Gastroesophageal sphincter (tissue), 4 donors: ENCODE measurements around the gene ODF2. TPM values are rescaled to one million over a fixed set of nuclear protein-coding genes. Genes with fewer than 3 reads are reported as not detected.

ENCODE experiments used
- ATAC-seq: fragments of 150-250 bp; one replicate; pipeline ENCODE4 v1.9.1; 2016; ENCODE audit warnings: mild to moderate bottlenecking, moderate library complexity
- H3K27ac ChIP-seq, 4 donors: fragments of 200-600 bp; sonication (generic) in 3 of 4; 1 replicate in 3 of 4; 2 replicates in 1 of 4; pipeline ENCODE4 v1.5.1; 2016 to 2019
- H3K27me3 ChIP-seq: fragments of 200-600 bp; sonication (generic); one replicate; pipeline ENCODE4 v1.5.1; 2019
- H3K36me3 ChIP-seq, 2 donors: fragments of 200-600 bp; sonication (generic); one replicate each; pipeline ENCODE4 v1.5.1; 2019; ENCODE audit warnings: control low read depth in 1 of 2
- H3K4me1 ChIP-seq, 3 donors: fragments of 200-600 bp; sonication (generic); 1 replicate in 2 of 3; 2 replicates in 1 of 3; pipeline ENCODE4 v1.5.1; 2016 to 2019; ENCODE audit warnings: control low read depth in 2 of 3
- H3K4me3 ChIP-seq, 2 donors: fragments of 200-600 bp; sonication (generic); one replicate each; pipeline ENCODE4 v1.5.1; 2019; ENCODE audit warnings: mild to moderate bottlenecking in 1 of 2, moderate library complexity in 1 of 2
- H3K9me3 ChIP-seq, 3 donors: fragments of 200-600 bp; sonication (generic); one replicate each; pipeline ENCODE4 v1.5.1; 2017 to 2019; ENCODE audit warnings: control low read depth in 2 of 3
- EP300 ChIP-seq: sonication (generic); formaldehyde crosslinking; IDR thresholded peaks from one replicate; pipeline ENCODE4 v1.6.1; 2017; ENCODE audit warnings: antibody characterized with exemption, mild to moderate bottlenecking
- POLR2A ChIP-seq, 2 donors: fragments of 450-650 bp; IDR thresholded peaks; one replicate each; pipeline ENCODE4 v1.6.1; 2017; ENCODE audit warnings: antibody characterized with exemption in 2 of 2, mild to moderate bottlenecking in 2 of 2, moderate library complexity in 1 of 2
- POLR2AphosphoS5 ChIP-seq: sonication (generic); formaldehyde crosslinking; IDR thresholded peaks from one replicate; pipeline ENCODE4 v1.6.1; 2017; ENCODE audit warnings: antibody characterized with exemption
- WGBS, 2 donors: methylation state at CpG; one replicate each; pipeline ENCODE4 v1.1.5; 2018; ENCODE audit warnings: low coverage in 1 of 2; 5-methylcytosine and 5-hydroxymethylcytosine counted together
- total RNA-seq, 4 donors: library from RNA; depleted of rRNA; stranded (reverse); fragments of >200 nt; gene quantifications; one replicate each; pipeline ENCODE4 v1.1.0, GENCODE V29; 2016
- TF ChIP-seq, protein P1 (sequence below), 4 experiments: fragments of 200-600 bp in 2 of 4; fragments of 450-650 bp in 2 of 4; sonication (generic) in 1 of 4; IDR thresholded peaks; one replicate each; pipeline ENCODE4 v1.5.1; 2017 to 2019; ENCODE audit warnings: antibody characterized with exemption in 4 of 4, mild to moderate bottlenecking in 2 of 4, moderate library complexity in 2 of 4

ODF2 gene
- total RNA-seq, 4 donors from 2014 or later = 19.7 to 30.1 (median 26.9) TPM

GRCh38 chr9:128475867-128476266 is 20.1 kb downstream of the ODF2 start:
- no peak overlapping the region for H3K27ac ChIP-seq
- ATAC-seq = no peak
- WGBS, 2 donors = 100% methylated on average over 6 to 7 of the region's 7 CpGs
- no peak overlapping the region for H3K4me3 ChIP-seq
- no peak for TF ChIP-seq POLR2AphosphoS5
- TF ChIP-seq, protein P1, sequence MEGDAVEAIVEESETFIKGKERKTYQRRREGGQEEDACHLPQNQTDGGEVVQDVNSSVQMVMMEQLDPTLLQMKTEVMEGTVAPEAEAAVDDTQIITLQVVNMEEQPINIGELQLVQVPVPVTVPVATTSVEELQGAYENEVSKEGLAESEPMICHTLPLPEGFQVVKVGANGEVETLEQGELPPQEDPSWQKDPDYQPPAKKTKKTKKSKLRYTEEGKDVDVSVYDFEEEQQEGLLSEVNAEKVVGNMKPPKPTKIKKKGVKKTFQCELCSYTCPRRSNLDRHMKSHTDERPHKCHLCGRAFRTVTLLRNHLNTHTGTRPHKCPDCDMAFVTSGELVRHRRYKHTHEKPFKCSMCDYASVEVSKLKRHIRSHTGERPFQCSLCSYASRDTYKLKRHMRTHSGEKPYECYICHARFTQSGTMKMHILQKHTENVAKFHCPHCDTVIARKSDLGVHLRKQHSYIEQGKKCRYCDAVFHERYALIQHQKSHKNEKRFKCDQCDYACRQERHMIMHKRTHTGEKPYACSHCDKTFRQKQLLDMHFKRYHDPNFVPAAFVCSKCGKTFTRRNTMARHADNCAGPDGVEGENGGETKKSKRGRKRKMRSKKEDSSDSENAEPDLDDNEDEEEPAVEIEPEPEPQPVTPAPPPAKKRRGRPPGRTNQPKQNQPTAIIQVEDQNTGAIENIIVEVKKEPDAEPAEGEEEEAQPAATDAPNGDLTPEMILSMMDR (IDR thresholded peaks at IDR 0.05) = no peak
- TF ChIP-seq POLR2A (IDR thresholded peaks at IDR 0.05) = no peak
- TF ChIP-seq EP300 = no peak
- H3K36me3 ChIP-seq = peaks cover 0 to 89% of the 10 kb centered on the region in 2 donors
- no peaks in the 10 kb centered on the region for H3K27me3 ChIP-seq
- H3K9me3 ChIP-seq = no peaks in the 10 kb centered on the region
- no peaks in the 10 kb centered on the region for H3K4me1 ChIP-seq

DNA sequence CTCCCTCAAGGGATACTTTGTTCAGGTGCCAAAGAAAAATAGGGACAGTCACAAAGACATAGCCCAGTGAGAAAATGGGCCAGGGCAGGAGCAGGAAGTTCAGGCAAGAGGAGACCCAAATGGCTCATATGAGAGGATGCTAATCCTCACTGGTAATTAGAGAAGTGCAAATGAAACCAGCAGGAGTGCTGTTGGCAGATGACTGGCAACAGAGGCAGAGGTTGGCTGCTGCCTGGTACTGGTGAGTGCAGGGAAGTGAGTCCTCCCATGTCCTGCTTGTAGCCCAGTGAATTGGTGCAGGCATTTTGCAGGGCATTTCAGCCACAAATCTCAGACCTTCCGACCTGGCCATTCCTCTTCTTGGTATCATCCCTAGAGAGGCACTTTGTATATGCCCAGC is 23.5 kb downstream of the ODF2 start:
- peaks cover 0 to 98% of the 10 kb centered on the region in 2 donors for H3K36me3 ChIP-seq
- 78 to 100% methylated on average over 1 of the region's 1 CpG for WGBS, 2 donors
- no peak overlapping the region for H3K27ac ChIP-seq
- no peaks in the 10 kb centered on the region for H3K9me3 ChIP-seq
- H3K4me3 ChIP-seq = no peak overlapping the region
- TF ChIP-seq POLR2AphosphoS5 = no peak
- no peak for TF ChIP-seq POLR2A (IDR thresholded peaks at IDR 0.05)
- TF ChIP-seq, protein P1 (IDR thresholded peaks at IDR 0.05) = no peak
- TF ChIP-seq EP300 = no peak
- H3K27me3 ChIP-seq = no peaks in the 10 kb centered on the region
- H3K4me1 ChIP-seq = no peaks in the 10 kb centered on the region
- ATAC-seq = no peak

- no peaks in the 10 kb centered on the region for H3K27me3 ChIP-seq
- ATAC-seq = no peak
- no peaks in the 10 kb centered on the region for H3K4me1 ChIP-seq
- H3K36me3 ChIP-seq = peaks cover 0 to 100% of the 10 kb centered on the region in 2 donors
- H3K9me3 ChIP-seq = no peaks in the 10 kb centered on the region
- no peak overlapping the region for H3K4me3 ChIP-seq
- H3K27ac ChIP-seq = no peak overlapping the region
- WGBS, 2 donors = 97 to 100% methylated on average over 2 to 10 of the region's 10 CpGs
- TF ChIP-seq, protein P1 (IDR thresholded peaks at IDR 0.05) = no peak
Observed at GRCh38 chr9:128481561-128481960, 25.8 kb downstream of the ODF2 start.

DNA sequence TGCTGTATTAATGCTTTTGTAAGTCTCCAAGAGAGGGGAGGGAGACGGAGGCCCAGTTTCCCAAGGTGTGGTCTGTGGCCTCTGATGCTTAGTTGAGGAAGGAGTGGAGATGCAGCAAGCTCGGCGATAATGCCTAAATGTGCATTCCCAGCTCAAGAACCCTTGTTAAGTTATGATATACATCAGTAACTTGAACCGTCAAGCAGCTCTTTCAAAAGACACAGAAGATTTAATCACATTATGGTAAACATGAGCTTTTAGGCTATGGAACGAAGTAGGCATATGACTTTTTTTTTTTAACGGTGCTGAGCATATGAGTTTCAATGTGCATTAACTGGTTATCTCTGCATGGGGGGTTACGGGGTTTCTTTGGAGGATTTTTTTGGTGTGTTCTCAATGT is 26.4 kb downstream of the ODF2 start:
- Histone ChIP-seq H3K27ac (no peak overlapping the region), H3K36me3 (peaks cover 0 to 100% of the 10 kb centered on the region in 2 donors), H3K4me3 (no peak overlapping the region), H3K27me3 (no peaks in the 10 kb centered on the region), H3K4me1 (no peaks in the 10 kb centered on the region), H3K9me3 (no peaks in the 10 kb centered on the region)
- ATAC-seq = no peak
- no peak for TF ChIP-seq POLR2A (IDR thresholded peaks at IDR 0.05)
- TF ChIP-seq, protein P1 (IDR thresholded peaks at IDR 0.05) = no peak
- TF ChIP-seq EP300 = no peak
- TF ChIP-seq POLR2AphosphoS5 = no peak
- WGBS, 2 donors = 93 to 94% methylated on average over 4 to 7 of the region's 7 CpGs

- Histone ChIP-seq H3K36me3 (peaks cover 0 to 100% of the 10 kb centered on the region in 2 donors), H3K4me1 (no peaks in the 10 kb centered on the region), H3K4me3 (no peak overlapping the region), H3K27me3 (no peaks in the 10 kb centered on the region), H3K27ac (no peak overlapping the region), H3K9me3 (no peaks in the 10 kb centered on the region)
- no peak for TF ChIP-seq POLR2A (IDR thresholded peaks at IDR 0.05)
- TF ChIP-seq EP300 = no peak
- TF ChIP-seq, protein P1 (IDR thresholded peaks at IDR 0.05) = no peak
- TF ChIP-seq POLR2AphosphoS5 = no peak
- 86 to 94% methylated on average over 10 to 12 of the region's 17 CpGs for WGBS, 2 donors
- no peak for ATAC-seq
Observed at GRCh38 chr9:128484686-128485413, 29.0 kb downstream of the ODF2 start.
